ENCODE data around the gene PPP1R13B. TPM values are rescaled to one million over a fixed set of nuclear protein-coding genes. Genes with fewer than 3 reads are reported as not detected.
A peak's percentile ranks its signal among the peaks of the same experiment; 100 is the strongest.

Gene PPP1R13B
- total and polyA plus RNA-seq, 7 experiments from 2014 or later: 3.3 to 26.8 (median 16.9) TPM

DNA sequence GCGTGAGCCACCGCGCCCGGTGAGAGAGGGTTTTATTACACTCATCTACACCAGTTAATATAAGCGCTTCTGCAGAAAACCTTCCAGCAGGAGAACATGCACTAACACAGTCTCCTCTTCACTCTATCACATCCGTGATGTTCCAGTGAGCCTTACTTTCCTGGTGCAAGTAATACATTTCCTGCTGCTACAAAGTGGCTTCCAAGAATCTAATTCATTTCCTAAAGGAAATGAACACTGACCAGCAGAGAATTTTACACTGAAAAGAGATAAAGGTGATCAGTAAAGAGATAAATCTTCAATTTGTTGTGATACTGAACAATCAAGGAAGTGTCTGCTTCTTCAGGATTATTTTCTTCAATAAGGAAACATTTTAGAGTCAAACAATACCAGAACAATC lies 92.3 kb downstream of the PPP1R13B start:
- H3K4me1 Mint-ChIP-seq: peaks cover 0 to under 1% (median 0%) of the 10 kb centered on the region in 7 donors
- Histone ChIP-seq H3K27me3 (ENCODE audit: control insufficient read depth in 2 of 2, insufficient read depth in 2 of 2, low read length in 2 of 2) (no peaks in the 10 kb centered on the region), H3K4me3 (ENCODE audit: low read length) (no peak overlapping the region), H3K9me3 (ENCODE audit: control insufficient read depth in 2 of 3, low read length in 3 of 3) (no peaks in the 10 kb centered on the region), H3K4me1 (ENCODE audit: control insufficient read depth in 2 of 2, insufficient read depth in 2 of 2, low read length in 2 of 2) (no peaks in the 10 kb centered on the region), H3K27ac (ENCODE audit: low read depth, low read length) (no peak overlapping the region), H3K36me3 (ENCODE audit: control insufficient read depth in 2 of 3, insufficient read depth in 3 of 3, low read length in 3 of 3) (no peaks in the 10 kb centered on the region)
- ATAC-seq (no peak), DNase-seq (no peak)
- H3K9me3 Mint-ChIP-seq: no peaks in the 10 kb centered on the region
- CTCF ChIA-PET: no interaction called here
- intact Hi-C loops (cut with micrococcal nuclease): no loop called here
- H3K27ac Mint-ChIP-seq: no peak overlapping the region
- H3K27me3 Mint-ChIP-seq: no peaks in the 10 kb centered on the region
- H3K36me3 Mint-ChIP-seq: peaks cover 0 to 12% (median 0%) of the 10 kb centered on the region in 5 donors
- no peak overlapping the region for H3K4me3 Mint-ChIP-seq
- POLR2A ChIA-PET: no interaction called here

DNA sequence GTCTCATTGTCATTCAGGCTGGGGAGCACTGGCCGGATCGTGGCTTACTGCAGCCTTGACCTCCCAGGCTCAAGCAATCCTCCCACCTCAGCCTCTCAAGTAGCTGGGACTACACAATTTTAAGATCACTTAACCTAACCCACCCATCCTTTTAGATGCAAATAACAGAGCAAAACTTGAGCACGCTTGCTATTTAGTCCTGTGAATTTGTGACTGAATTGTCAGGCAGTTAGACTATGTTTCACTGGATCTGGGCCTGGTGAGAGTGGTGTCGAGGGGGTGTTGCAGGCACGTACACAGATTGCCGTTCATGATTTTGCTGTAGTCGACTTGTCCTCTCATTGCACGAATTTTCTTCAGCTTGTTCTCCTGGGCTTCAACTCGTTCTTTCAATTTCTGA lies 93.6 kb downstream of the PPP1R13B start:
- Histone ChIP-seq H3K4me1 (ENCODE audit: control insufficient read depth in 2 of 2, insufficient read depth in 2 of 2, low read length in 2 of 2) (peaks cover under 1 to 2% of the 10 kb centered on the region in 2 donors), H3K36me3 (ENCODE audit: control insufficient read depth in 2 of 3, insufficient read depth in 3 of 3, low read length in 3 of 3) (no peaks in the 10 kb centered on the region), H3K27ac (ENCODE audit: low read depth, low read length) (no peak overlapping the region), H3K9me3 (ENCODE audit: control insufficient read depth in 2 of 3, low read length in 3 of 3) (no peaks in the 10 kb centered on the region), H3K4me3 (ENCODE audit: low read length) (no peak overlapping the region), H3K27me3 (ENCODE audit: control insufficient read depth in 2 of 2, insufficient read depth in 2 of 2, low read length in 2 of 2) (no peaks in the 10 kb centered on the region)
- Mint-ChIP-seq H3K27me3 (no peaks in the 10 kb centered on the region), H3K36me3 (peaks cover 0 to 12% (median 0%) of the 10 kb centered on the region in 5 donors), H3K4me3 (no peak overlapping the region), H3K27ac (no peak overlapping the region), H3K4me1 (peaks cover 0 to 11% (median 4%) of the 10 kb centered on the region in 7 donors), H3K9me3 (no peaks in the 10 kb centered on the region)
- intact Hi-C loops (cut with micrococcal nuclease): no loop called here
- no peak for ATAC-seq
- no peak for DNase-seq
- CTCF ChIA-PET: no interaction called here
- POLR2A ChIA-PET: no interaction called here

DNA sequence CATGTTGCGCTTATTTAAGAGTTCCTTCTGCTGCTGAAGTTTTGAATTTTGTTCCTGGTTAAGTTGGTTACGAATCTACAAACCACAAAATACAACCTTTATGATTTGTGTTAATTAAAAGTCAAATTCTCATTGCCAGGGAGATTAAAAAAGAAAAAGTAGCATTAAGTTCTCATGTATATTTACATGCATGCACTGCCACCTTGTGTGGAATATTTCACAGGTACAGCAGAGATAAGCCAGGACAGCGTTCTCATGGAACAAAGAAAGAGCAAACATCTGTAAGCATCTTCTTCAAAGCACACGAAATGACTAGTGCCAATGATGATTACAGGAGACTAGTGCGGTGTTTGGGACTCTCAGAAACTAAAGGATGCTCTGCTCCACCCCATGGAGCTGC lies 97.5 kb downstream of the PPP1R13B start:
- Histone ChIP-seq H3K4me1 (ENCODE audit: control insufficient read depth in 2 of 2, insufficient read depth in 2 of 2, low read length in 2 of 2) (peaks cover 12 to 22% of the 10 kb centered on the region in 2 donors), H3K27ac (ENCODE audit: low read depth, low read length) (no peak overlapping the region), H3K4me3 (ENCODE audit: low read length) (no peak overlapping the region), H3K36me3 (ENCODE audit: control insufficient read depth in 2 of 3, insufficient read depth in 3 of 3, low read length in 3 of 3) (peaks cover 0 to under 1% (median 0%) of the 10 kb centered on the region in 3 experiments), H3K27me3 (ENCODE audit: control insufficient read depth in 2 of 2, insufficient read depth in 2 of 2, low read length in 2 of 2) (no peaks in the 10 kb centered on the region), H3K9me3 (ENCODE audit: control insufficient read depth in 2 of 3, low read length in 3 of 3) (no peaks in the 10 kb centered on the region)
- Mint-ChIP-seq H3K36me3 (peaks cover 0 to 15% (median 0%) of the 10 kb centered on the region in 5 donors), H3K4me3 (no peak overlapping the region), H3K9me3 (no peaks in the 10 kb centered on the region), H3K27ac (peak overlapping the region in 1 of 9 donors; percentile 13), H3K27me3 (no peaks in the 10 kb centered on the region), H3K4me1 (peaks cover 0 to 21% (median 17%) of the 10 kb centered on the region in 7 donors)
- ChIA-PET CTCF (no interaction called here), POLR2A (no interaction called here)
- ATAC-seq (no peak), DNase-seq (no peak)
- intact Hi-C loops (cut with micrococcal nuclease): loop anchor here in 1 of 2 donors (10.0 kb wide), 1 partner anchor 65 kb away; no protein-coding TSS in a partner anchor

DNA sequence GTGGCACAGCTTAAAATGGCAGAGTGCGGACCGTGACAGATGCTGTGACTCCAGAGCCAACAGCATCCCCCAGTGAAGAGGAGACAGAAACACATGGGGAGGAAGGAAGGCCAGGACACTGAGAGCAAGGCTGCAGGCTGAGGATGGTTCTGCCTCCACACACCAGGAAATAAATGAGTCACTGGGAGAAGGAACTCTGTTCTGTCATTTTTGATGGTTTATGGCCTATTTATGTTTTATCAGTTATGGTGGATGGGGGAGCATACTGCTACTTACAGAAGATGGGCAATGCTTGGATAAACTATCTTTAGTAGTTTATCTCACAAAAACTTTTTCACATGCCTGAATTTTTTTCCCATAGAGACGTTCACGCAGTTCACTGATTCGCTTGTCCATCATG lies 97.9 kb downstream of the PPP1R13B start:
- ATAC-seq: no peak
- H3K36me3 Mint-ChIP-seq: peaks cover 0 to 15% (median 0%) of the 10 kb centered on the region in 5 donors
- Histone ChIP-seq H3K27ac (ENCODE audit: low read depth, low read length) (no peak overlapping the region), H3K27me3 (ENCODE audit: control insufficient read depth in 2 of 2, insufficient read depth in 2 of 2, low read length in 2 of 2) (no peaks in the 10 kb centered on the region), H3K4me3 (ENCODE audit: low read length) (no peak overlapping the region), H3K4me1 (ENCODE audit: control insufficient read depth in 2 of 2, insufficient read depth in 2 of 2, low read length in 2 of 2) (peaks cover 12 to 22% of the 10 kb centered on the region in 2 donors), H3K9me3 (ENCODE audit: control insufficient read depth in 2 of 3, low read length in 3 of 3) (no peaks in the 10 kb centered on the region), H3K36me3 (ENCODE audit: control insufficient read depth in 2 of 3, insufficient read depth in 3 of 3, low read length in 3 of 3) (peaks cover 0 to 3% (median 0%) of the 10 kb centered on the region in 3 experiments)
- H3K4me1 Mint-ChIP-seq: peaks cover 0 to 21% (median 17%) of the 10 kb centered on the region in 7 donors
- H3K9me3 Mint-ChIP-seq: no peaks in the 10 kb centered on the region
- no peak overlapping the region for H3K4me3 Mint-ChIP-seq
- DNase-seq: no peak
- H3K27ac Mint-ChIP-seq: peak overlapping the region in 3 of 9 donors; percentile 21 to 73 (median 35)
- intact Hi-C loops (cut with micrococcal nuclease): loop anchor here in 1 of 2 donors (10.0 kb wide), 1 partner anchor 65 kb away; no protein-coding TSS in a partner anchor
- ChIA-PET POLR2A (no interaction called here), CTCF (interaction anchor here (1.6 kb wide), 1 partner anchor 9 kb away, joined by 4 read pairs; no protein-coding TSS in a partner anchor)
- no peaks in the 10 kb centered on the region for H3K27me3 Mint-ChIP-seq

GRCh38 chr14:103748534-103748857 lies 98.9 kb downstream of the PPP1R13B start:
- CTCF ChIA-PET: interaction anchor here (1.6 kb wide), 1 partner anchor 10 kb away, joined by 4 read pairs; no protein-coding TSS in a partner anchor
- peak overlapping the region; percentile 39 for H3K27ac ChIP-seq (ENCODE audit: low read depth, low read length)

DNA sequence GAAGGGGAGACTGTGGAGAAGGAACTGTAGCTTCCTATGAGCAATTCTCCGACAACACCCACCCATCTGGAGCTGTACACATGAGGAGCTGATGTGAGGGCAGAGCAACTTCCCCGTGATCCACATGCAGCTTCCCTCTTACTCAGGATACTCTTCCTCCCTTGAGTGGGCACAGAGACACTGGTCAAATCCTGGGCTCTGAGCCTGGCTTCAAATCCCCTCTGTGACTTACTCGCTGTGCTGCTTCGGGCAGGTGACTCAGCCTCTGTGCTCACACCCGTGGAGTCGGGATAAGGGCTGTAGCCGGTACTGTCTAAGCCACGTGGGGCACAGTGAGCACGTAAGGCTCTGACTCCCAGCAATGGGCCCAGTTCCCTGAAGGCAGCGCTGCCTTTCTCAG lies 100.7 kb downstream of the PPP1R13B start:
- no peak overlapping the region for H3K4me3 Mint-ChIP-seq
- H3K27me3 ChIP-seq (ENCODE audit: control insufficient read depth in 2 of 2, insufficient read depth in 2 of 2, low read length in 2 of 2): no peaks in the 10 kb centered on the region
- no peaks in the 10 kb centered on the region for H3K9me3 Mint-ChIP-seq
- peaks cover 0 to 5% (median 0%) of the 10 kb centered on the region in 5 donors for H3K36me3 Mint-ChIP-seq
- no peaks in the 10 kb centered on the region for H3K9me3 ChIP-seq (ENCODE audit: control insufficient read depth in 2 of 3, low read length in 3 of 3)
- no peak overlapping the region for H3K27ac ChIP-seq (ENCODE audit: low read depth, low read length)
- peaks cover 0 to 21% (median 17%) of the 10 kb centered on the region in 7 donors for H3K4me1 Mint-ChIP-seq
- H3K36me3 ChIP-seq (ENCODE audit: control insufficient read depth in 2 of 3, insufficient read depth in 3 of 3, low read length in 3 of 3): peaks cover 0 to 7% (median 0%) of the 10 kb centered on the region in 3 experiments
- intact Hi-C loops (cut with micrococcal nuclease): loop anchor here in 1 of 2 donors (10.0 kb wide), 1 partner anchor 62 kb away; no protein-coding TSS in a partner anchor
- H3K27ac Mint-ChIP-seq: peak overlapping the region in 2 of 9 donors; percentile 8 to 9
- ChIA-PET CTCF (no interaction called here), POLR2A (interaction anchor here (1.4 kb wide), 1 partner anchor 31 kb away, joined by 3 read pairs; the partner anchor contains the start of genes XRCC3 and ZFYVE21)
- no peak for DNase-seq
- ATAC-seq: no peak
- peaks cover 12 to 22% of the 10 kb centered on the region in 2 donors for H3K4me1 ChIP-seq (ENCODE audit: control insufficient read depth in 2 of 2, insufficient read depth in 2 of 2, low read length in 2 of 2)
- no peaks in the 10 kb centered on the region for H3K27me3 Mint-ChIP-seq
- no peak overlapping the region for H3K4me3 ChIP-seq (ENCODE audit: low read length)

More at GRCh38 chr14:103748534-103748857, 98.9 kb downstream of the PPP1R13B start:
- ATAC-seq (peak; percentile 93), DNase-seq (peak in 7 of 9 donors; percentile 43 to 66 (median 60))
- Histone ChIP-seq H3K36me3 (ENCODE audit: control insufficient read depth in 2 of 3, insufficient read depth in 3 of 3, low read length in 3 of 3) (peaks cover 0 to 3% (median 0%) of the 10 kb centered on the region in 3 experiments), H3K4me1 (ENCODE audit: control insufficient read depth in 2 of 2, insufficient read depth in 2 of 2, low read length in 2 of 2) (peaks cover 12 to 22% of the 10 kb centered on the region in 2 donors), H3K4me3 (ENCODE audit: low read length) (no peak overlapping the region), H3K27me3 (ENCODE audit: control insufficient read depth in 2 of 2, insufficient read depth in 2 of 2, low read length in 2 of 2) (no peaks in the 10 kb centered on the region), H3K9me3 (ENCODE audit: control insufficient read depth in 2 of 3, low read length in 3 of 3) (no peaks in the 10 kb centered on the region)
- Mint-ChIP-seq H3K27me3 (no peaks in the 10 kb centered on the region), H3K27ac (peak overlapping the region; percentile 29 to 91 (median 83)), H3K4me1 (peaks cover 0 to 21% (median 17%) of the 10 kb centered on the region in 7 donors), H3K36me3 (peaks cover 0 to 10% (median 0%) of the 10 kb centered on the region in 5 donors), H3K4me3 (peak overlapping the region in 8 of 10 donors; percentile 8 to 50 (median 32)), H3K9me3 (no peaks in the 10 kb centered on the region)
- intact Hi-C loops (cut with micrococcal nuclease): loop anchor here in 1 of 2 donors (1.0 to 10.0 kb wide), 2 partner anchors 33 to 64 kb away; partner anchors contain the start of genes XRCC3 and ZFYVE21
- POLR2A ChIA-PET: interaction anchor here (0.6 kb wide), 1 partner anchor 192 kb away, joined by 3 read pairs; no protein-coding TSS in a partner anchor

Data from naive thymus-derived CD4-positive, alpha-beta T cell (primary cell).